VCaP (cell line): ENCODE results near the gene TPRG1.

Source experiments
- H3K27ac ChIP-seq: fragments of 450-650 bp; 2 replicates; pipeline ENCODE4 v1.5.1; 2017
- CTCF ChIP-seq: fragments of 450-650 bp; conservative IDR thresholded peaks from 2 replicates; pipeline ENCODE4 v1.5.1; 2017; ENCODE audit warnings: mild to moderate bottlenecking, moderate library complexity

Gene TPRG1

GRCh38 chr3:189278221-189278620 is 106.5 kb downstream of the TPRG1 start:
- no peak overlapping the region for H3K27ac ChIP-seq

GRCh38 chr3:189282189-189282588 is 110.4 kb downstream of the TPRG1 start:
- TF ChIP-seq CTCF: no peak
- no peak overlapping the region for H3K27ac ChIP-seq

More at GRCh38 chr3:189278221-189278620, 106.5 kb downstream of the TPRG1 start:
- TF ChIP-seq CTCF: no peak

- no peak for TF ChIP-seq CTCF
- no peak overlapping the region for H3K27ac ChIP-seq
Measured at GRCh38 chr3:189282741-189283140, 111.0 kb downstream of the TPRG1 start.

- H3K27ac ChIP-seq: no peak overlapping the region
- no peak for TF ChIP-seq CTCF
Measured at GRCh38 chr3:189286188-189286587, 114.4 kb downstream of the TPRG1 start.

- no peak overlapping the region for H3K27ac ChIP-seq
- TF ChIP-seq CTCF: no peak
Measured at GRCh38 chr3:189286916-189287315, 115.1 kb downstream of the TPRG1 start.

GRCh38 chr3:189288348-189289235 is 116.8 kb downstream of the TPRG1 start:
- no peak overlapping the region for H3K27ac ChIP-seq
- TF ChIP-seq CTCF: no peak

GRCh38 chr3:189289251-189289650 is 117.5 kb downstream of the TPRG1 start:
- no peak overlapping the region for H3K27ac ChIP-seq

More at GRCh38 chr3:189289251-189289650, 117.5 kb downstream of the TPRG1 start:
- no peak for TF ChIP-seq CTCF
